Smooth muscle cell (in vitro differentiated cells): ENCODE measurements around the gene ASGR1. TPM values are rescaled to one million over a fixed set of nuclear protein-coding genes. Genes with fewer than 3 reads are reported as not detected.
"Not testable (repeated sequence)": the region's sequence is repeated elsewhere in the genome, so short reads cannot be mapped to it uniquely, and the experiment has no call there.

Source experiments
- DNase-seq: peaks from one replicate; lab custom pipeline; 2025; ENCODE audit not compliant: unreplicated experiment; lab: John Stamatoyannopoulos, UW
- H2AFZ ChIP-seq: fragments of 200-600 bp; sonication (generic); 2 replicates; pipeline ENCODE4 v1.6.0; 2016; ENCODE audit warnings: antibody characterized with exemption, low read depth, mild to moderate bottlenecking
- H3F3A ChIP-seq: fragments of 200-600 bp; sonication (generic); 2 replicates; pipeline ENCODE4 v1.6.0; 2017; ENCODE audit warnings: antibody characterized with exemption, low read depth
- H3K27ac ChIP-seq: fragments of 200-600 bp; sonication (generic); 2 replicates; pipeline ENCODE4 v1.5.1; 2016; ENCODE audit warnings: low read depth, mild to moderate bottlenecking
- H3K27me3 ChIP-seq: fragments of 200-600 bp; sonication (generic); 2 replicates; pipeline ENCODE4 v1.6.1; 2016; ENCODE audit warnings: low read depth, mild to moderate bottlenecking
- H3K36me3 ChIP-seq: fragments of 200-600 bp; sonication (generic); 2 replicates; pipeline ENCODE4 v1.5.1; 2016; ENCODE audit warnings: low read depth
- H3K4me1 ChIP-seq: fragments of 200-600 bp; sonication (generic); 2 replicates; pipeline ENCODE4 v1.5.1; 2016; ENCODE audit warnings: low read depth
- H3K4me2 ChIP-seq: fragments of 200-600 bp; sonication (generic); 2 replicates; pipeline ENCODE4 v1.6.0; 2016; ENCODE audit warnings: mild to moderate bottlenecking
- H3K4me3 ChIP-seq: fragments of 200-600 bp; sonication (generic); 2 replicates; pipeline ENCODE4 v1.5.1; 2016; ENCODE audit warnings: mild to moderate bottlenecking
- H3K79me2 ChIP-seq: fragments of 200-600 bp; sonication (generic); 2 replicates; pipeline ENCODE4 v1.6.0; 2016; ENCODE audit warnings: low read depth, mild to moderate bottlenecking
- H3K9ac ChIP-seq: fragments of 200-600 bp; sonication (generic); 2 replicates; pipeline ENCODE4 v1.6.0; 2016; ENCODE audit warnings: low read depth
- H3K9me3 ChIP-seq: fragments of 200-600 bp; sonication (generic); replicated peaks from 2 replicates; pipeline ENCODE4 v1.5.1; 2016; ENCODE audit warnings: low read depth
- H4K20me1 ChIP-seq: fragments of 200-600 bp; sonication (generic); 2 replicates; pipeline ENCODE4 v1.6.0; 2016; ENCODE audit warnings: low read depth
- WGBS: methylation state at CpG from one replicate; pipeline ENCODE4 v1.1.7; 2016; ENCODE audit warnings: low lambda C conversion rate; 5-methylcytosine and 5-hydroxymethylcytosine counted together
- microRNA counts: library from miRNA; unstranded; fragments of <30 nt; microRNA quantifications from one replicate; lab custom pipeline; 2016
- microRNA-seq: library from miRNA; unstranded; fragments of <30 nt; microRNA quantifications from one replicate; pipeline ENCODE4, GENCODE V29; 2016; ENCODE audit warnings: borderline number of aligned reads
- polyA plus RNA-seq: library from polyadenylated mRNA; unstranded; fragments of >200 nt; fragmentation: Nextera tagmentation; extraction: Ambion mirVana; gene quantifications from 2 replicates; pipeline ENCODE4 v1.2.1, GENCODE V29; 2016
- small RNA-seq: library from RNA; depleted of rRNA; stranded (forward); fragments of <200 nt; gene quantifications from one replicate; pipeline ENCODE3, GENCODE V24; 2014
- total RNA-seq: library from RNA; depleted of rRNA; stranded (reverse); fragments of >200 nt; gene quantifications from 2 replicates; pipeline ENCODE4 v1.2.3, GENCODE V29; 2014
- TF ChIP-seq, protein P1 (sequence below): fragments of 200-600 bp; sonication (generic); IDR thresholded peaks from 2 replicates; pipeline ENCODE4 v1.5.1; 2017; ENCODE audit warnings: borderline replicate concordance, mild to moderate bottlenecking, antibody characterized with exemption; ENCODE audit not compliant: insufficient read depth, poor library complexity, severe bottlenecking

Gene ASGR1
- total and polyA plus RNA-seq, 2 experiments from 2014 or later: 1.2 to 4.2 TPM

DNA sequence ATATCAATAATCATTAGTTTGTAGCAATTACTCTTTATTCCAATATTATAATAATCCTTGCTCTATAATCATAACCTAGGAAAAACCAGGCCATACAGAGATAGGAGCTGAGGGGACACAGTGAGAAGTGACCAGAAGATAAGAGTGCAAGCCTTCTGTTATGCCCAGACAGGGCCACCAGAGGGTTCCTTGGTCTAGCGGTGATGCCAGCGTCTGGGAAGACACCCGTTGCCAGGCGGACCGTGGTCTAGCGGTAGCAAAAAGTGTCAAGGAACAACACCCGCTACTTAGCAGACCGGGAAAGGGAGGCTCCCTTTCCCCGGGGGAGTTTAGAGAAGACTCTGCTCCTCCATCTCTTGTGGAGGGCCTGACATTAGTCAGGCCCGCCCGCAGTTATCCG lies 52.8 kb downstream of the ASGR1 start:
- not testable (repeated sequence) for H3K36me3 ChIP-seq, H3K79me2 ChIP-seq, H3K4me2 ChIP-seq, H3K27me3 ChIP-seq, H2AFZ ChIP-seq, H3K4me3 ChIP-seq, H4K20me1 ChIP-seq, DNase-seq, H3F3A ChIP-seq, H3K9me3 ChIP-seq, H3K9ac ChIP-seq, H3K27ac ChIP-seq, H3K4me1 ChIP-seq
- 85% methylated on average over 12 of the region's 12 CpGs for WGBS

DNA sequence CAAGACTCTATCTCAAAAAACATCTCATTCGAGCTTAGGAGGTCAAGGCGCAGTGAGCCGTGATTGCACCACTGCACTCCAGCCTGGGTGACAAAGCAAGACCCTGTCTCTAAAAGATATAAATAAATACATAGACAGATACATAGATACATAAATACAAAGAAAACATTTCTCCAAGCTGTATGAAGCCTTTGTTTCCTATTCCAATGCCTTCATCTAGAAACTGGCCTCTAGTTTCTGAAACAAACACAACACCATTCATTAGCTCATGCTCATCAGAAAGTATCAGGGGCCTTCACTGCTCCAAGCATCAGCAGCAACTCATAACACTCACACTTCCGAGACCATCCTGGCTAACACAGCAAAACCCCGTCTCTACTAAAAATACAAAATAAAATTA lies 54.2 kb downstream of the ASGR1 start:
- Histone ChIP-seq H3K27me3 (no peaks in the 10 kb centered on the region), H3K79me2 (no peaks in the 10 kb centered on the region), H2AFZ (no peak overlapping the region), H3K4me1 (no peaks in the 10 kb centered on the region), H3K4me3 (no peak overlapping the region), H3K9me3 (no peaks in the 10 kb centered on the region), H3K27ac (no peak overlapping the region), H3F3A (no peaks in the 10 kb centered on the region), H3K36me3 (no peaks in the 10 kb centered on the region), H3K4me2 (no peak overlapping the region), H3K9ac (no peak overlapping the region), H4K20me1 (no peaks in the 10 kb centered on the region)
- DNase-seq: no peak
- TF ChIP-seq, protein P1, sequence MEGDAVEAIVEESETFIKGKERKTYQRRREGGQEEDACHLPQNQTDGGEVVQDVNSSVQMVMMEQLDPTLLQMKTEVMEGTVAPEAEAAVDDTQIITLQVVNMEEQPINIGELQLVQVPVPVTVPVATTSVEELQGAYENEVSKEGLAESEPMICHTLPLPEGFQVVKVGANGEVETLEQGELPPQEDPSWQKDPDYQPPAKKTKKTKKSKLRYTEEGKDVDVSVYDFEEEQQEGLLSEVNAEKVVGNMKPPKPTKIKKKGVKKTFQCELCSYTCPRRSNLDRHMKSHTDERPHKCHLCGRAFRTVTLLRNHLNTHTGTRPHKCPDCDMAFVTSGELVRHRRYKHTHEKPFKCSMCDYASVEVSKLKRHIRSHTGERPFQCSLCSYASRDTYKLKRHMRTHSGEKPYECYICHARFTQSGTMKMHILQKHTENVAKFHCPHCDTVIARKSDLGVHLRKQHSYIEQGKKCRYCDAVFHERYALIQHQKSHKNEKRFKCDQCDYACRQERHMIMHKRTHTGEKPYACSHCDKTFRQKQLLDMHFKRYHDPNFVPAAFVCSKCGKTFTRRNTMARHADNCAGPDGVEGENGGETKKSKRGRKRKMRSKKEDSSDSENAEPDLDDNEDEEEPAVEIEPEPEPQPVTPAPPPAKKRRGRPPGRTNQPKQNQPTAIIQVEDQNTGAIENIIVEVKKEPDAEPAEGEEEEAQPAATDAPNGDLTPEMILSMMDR: no peak
- 93% methylated on average over 5 of the region's 5 CpGs for WGBS

DNA sequence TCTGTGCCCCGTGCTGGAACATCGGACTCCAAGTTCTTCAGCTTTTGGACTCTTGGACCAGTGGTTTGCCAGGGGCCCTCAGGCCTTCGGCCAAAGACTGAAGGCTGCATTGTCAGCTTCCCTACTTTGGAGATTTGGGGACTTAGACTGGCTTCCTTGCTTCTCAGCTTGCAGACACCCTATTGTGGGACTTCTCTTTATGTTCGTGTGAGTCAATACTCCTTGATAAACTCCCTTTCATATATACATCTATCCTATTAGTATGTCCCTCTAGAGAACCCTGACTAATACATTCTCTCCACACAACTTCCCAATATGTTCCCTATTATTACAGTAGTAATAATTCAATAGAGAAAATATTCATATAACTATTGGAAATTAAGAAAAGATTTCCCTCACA lies 55.3 kb downstream of the ASGR1 start:
- Histone ChIP-seq H3K4me2 (no peak overlapping the region), H3K4me1 (no peaks in the 10 kb centered on the region), H4K20me1 (no peaks in the 10 kb centered on the region), H3K9me3 (no peaks in the 10 kb centered on the region), H3K27ac (no peak overlapping the region), H3K27me3 (no peaks in the 10 kb centered on the region), H3K36me3 (no peaks in the 10 kb centered on the region), H3F3A (no peaks in the 10 kb centered on the region), H3K9ac (no peak overlapping the region), H3K4me3 (no peak overlapping the region), H2AFZ (no peak overlapping the region), H3K79me2 (no peaks in the 10 kb centered on the region)
- DNase-seq: no peak
- 89% methylated on average over 4 of the region's 4 CpGs for WGBS
- TF ChIP-seq, protein P1: no peak

MicroRNAs encoded within 50 kb of the gene (microRNA counts, 767-probe panel; counts per million panel counts)
- microRNA hsa-miR-324-3p (lab: Ali Mortazavi, UCI): 183 counts per million
- microRNA hsa-miR-324-5p (lab: Ali Mortazavi, UCI): 6,930 counts per million, percentile 37 among the panel's probes with 10 or more counts

Small RNA genes lying within 50 kb of the gene (microRNA-seq; reads per million reads assigned to microRNA genes)
- gene MIR324: 11,690 reads per million, percentile 95 among the genes with 10 or more reads in this experiment

Small RNA genes lying within 50 kb of the gene (small RNA-seq; reads per million reads assigned to genes)
- gene AC120057.4 (not detected), gene MIR324 (2.0 reads per million, percentile 44 among the genes with 10 or more reads in this experiment)

Other genes starting within 250 kb of the ASGR1 start
- gene ALOX12, start 183.3 kb downstream of the ASGR1 start, total RNA-seq: not detected in 2 replicates
- gene ALOX12, start 183.3 kb downstream of the ASGR1 start, polyA plus RNA-seq: 0.35 and 0.72 TPM in 2 replicates
- gene RNASEK, start 166.7 kb downstream of the ASGR1 start, total RNA-seq: 350 and 356 TPM in 2 replicates
- 718 and 785 TPM in 2 replicates for gene RNASEK, start 166.7 kb downstream of the ASGR1 start, polyA plus RNA-seq
- 0.45 TPM in 1 of 2 replicates, not detected in the other for gene BCL6B, start 156.3 kb downstream of the ASGR1 start, total RNA-seq
- not detected in 2 replicates for gene BCL6B, start 156.3 kb downstream of the ASGR1 start, polyA plus RNA-seq
- gene SLC16A13, start 143.4 kb downstream of the ASGR1 start, total RNA-seq: 2.0 and 2.7 TPM in 2 replicates
- gene SLC16A13, start 143.4 kb downstream of the ASGR1 start, polyA plus RNA-seq: 3.5 TPM in 2 replicates
- gene SLC16A11, start 135.3 kb downstream of the ASGR1 start, total RNA-seq: 0.36 TPM in 1 of 2 replicates, not detected in the other
- 0.65 and 0.80 TPM in 2 replicates for gene SLC16A11, start 135.3 kb downstream of the ASGR1 start, polyA plus RNA-seq
- not detected in 2 replicates for gene CLEC10A, start 99.1 kb downstream of the ASGR1 start, total RNA-seq
- gene CLEC10A, start 99.1 kb downstream of the ASGR1 start, polyA plus RNA-seq: not detected in 2 replicates
- gene ASGR2, start 64.5 kb downstream of the ASGR1 start, total RNA-seq: 0.22 TPM in 1 of 2 replicates, not detected in the other
- gene ASGR2, start 64.5 kb downstream of the ASGR1 start, polyA plus RNA-seq: 0.15 and 0.50 TPM in 2 replicates
- 9.4 and 12.3 TPM in 2 replicates for gene DLG4, start 40.5 kb upstream of the ASGR1 start, total RNA-seq
- 2.3 and 4.2 TPM in 2 replicates for gene DLG4, start 40.5 kb upstream of the ASGR1 start, polyA plus RNA-seq
- gene ACADVL, start 40.6 kb upstream of the ASGR1 start, total RNA-seq: 136 and 185 TPM in 2 replicates
- 331 and 541 TPM in 2 replicates for gene ACADVL, start 40.6 kb upstream of the ASGR1 start, polyA plus RNA-seq
- gene DVL2, start 55.1 kb upstream of the ASGR1 start, total RNA-seq: 26.1 and 31.8 TPM in 2 replicates
- gene DVL2, start 55.1 kb upstream of the ASGR1 start, polyA plus RNA-seq: 46.7 and 49.6 TPM in 2 replicates
- gene PHF23, start 60.1 kb upstream of the ASGR1 start, total RNA-seq: 41.6 and 48.5 TPM in 2 replicates
- 33.8 and 46.5 TPM in 2 replicates for gene PHF23, start 60.1 kb upstream of the ASGR1 start, polyA plus RNA-seq
- gene GABARAP, start 63.1 kb upstream of the ASGR1 start, total RNA-seq: 305 and 363 TPM in 2 replicates
- gene GABARAP, start 63.1 kb upstream of the ASGR1 start, polyA plus RNA-seq: 725 and 735 TPM in 2 replicates
- gene CTDNEP1, start 72.4 kb upstream of the ASGR1 start, total RNA-seq: 46.3 and 57.5 TPM in 2 replicates
- 88.4 and 96.2 TPM in 2 replicates for gene CTDNEP1, start 72.4 kb upstream of the ASGR1 start, polyA plus RNA-seq
- 17.3 and 18.7 TPM in 2 replicates for gene ELP5, start 72.8 kb upstream of the ASGR1 start, total RNA-seq
- gene ELP5, start 72.8 kb upstream of the ASGR1 start, polyA plus RNA-seq: 41.3 and 42.4 TPM in 2 replicates
- gene CLDN7, start 83.1 kb upstream of the ASGR1 start, total RNA-seq: 26.7 and 33.7 TPM in 2 replicates
- gene CLDN7, start 83.1 kb upstream of the ASGR1 start, polyA plus RNA-seq: 25.2 and 102 TPM in 2 replicates
- 0.18 TPM in 1 of 2 replicates, not detected in the other for gene SLC2A4, start 102.3 kb upstream of the ASGR1 start, total RNA-seq
- gene SLC2A4, start 102.3 kb upstream of the ASGR1 start, polyA plus RNA-seq: 0.11 TPM in 1 of 2 replicates, not detected in the other
- 0.09 and 1.3 TPM in 2 replicates for gene YBX2, start 115.3 kb upstream of the ASGR1 start, total RNA-seq
- gene YBX2, start 115.3 kb upstream of the ASGR1 start, polyA plus RNA-seq: 0.58 and 1.1 TPM in 2 replicates
- 260 and 323 TPM in 2 replicates for gene EIF5A, start 128.3 kb upstream of the ASGR1 start, total RNA-seq
- gene EIF5A, start 128.3 kb upstream of the ASGR1 start, polyA plus RNA-seq: 797 and 860 TPM in 2 replicates
- 35.2 and 40.3 TPM in 2 replicates for gene GPS2, start 136.0 kb upstream of the ASGR1 start, total RNA-seq
- 77.0 and 95.5 TPM in 2 replicates for gene GPS2, start 136.0 kb upstream of the ASGR1 start, polyA plus RNA-seq
- gene NEURL4, start 150.0 kb upstream of the ASGR1 start, total RNA-seq: 8.6 and 23.8 TPM in 2 replicates
- gene NEURL4, start 150.0 kb upstream of the ASGR1 start, polyA plus RNA-seq: 5.1 and 9.2 TPM in 2 replicates
- 15.2 TPM in 1 of 2 replicates, not detected in the other for gene ACAP1, start 157.2 kb upstream of the ASGR1 start, total RNA-seq
- 31.6 and 48.1 TPM in 2 replicates for gene ACAP1, start 157.2 kb upstream of the ASGR1 start, polyA plus RNA-seq
- gene KCTD11, start 172.8 kb upstream of the ASGR1 start, total RNA-seq: 34.7 and 37.2 TPM in 2 replicates
- 33.8 and 52.3 TPM in 2 replicates for gene KCTD11, start 172.8 kb upstream of the ASGR1 start, polyA plus RNA-seq
- 0.49 TPM in 1 of 2 replicates, not detected in the other for gene TMEM95, start 175.8 kb upstream of the ASGR1 start, total RNA-seq
- gene TMEM95, start 175.8 kb upstream of the ASGR1 start, polyA plus RNA-seq: 0.34 TPM in 1 of 2 replicates, not detected in the other
- gene TNK1, start 201.7 kb upstream of the ASGR1 start, total RNA-seq: 4.5 and 6.3 TPM in 2 replicates
- gene TNK1, start 201.7 kb upstream of the ASGR1 start, polyA plus RNA-seq: 3.6 and 13.5 TPM in 2 replicates
- 29.3 and 34.7 TPM in 2 replicates for gene PLSCR3, start 215.2 kb upstream of the ASGR1 start, total RNA-seq
- gene PLSCR3, start 215.2 kb upstream of the ASGR1 start, polyA plus RNA-seq: 110 and 122 TPM in 2 replicates
- 75.6 and 133 TPM in 2 replicates for gene TMEM256, start 224.7 kb upstream of the ASGR1 start, total RNA-seq
- 87.9 and 90.6 TPM in 2 replicates for gene TMEM256, start 224.7 kb upstream of the ASGR1 start, polyA plus RNA-seq
- 15.1 and 20.9 TPM in 2 replicates for gene NLGN2, start 228.5 kb upstream of the ASGR1 start, total RNA-seq
- gene NLGN2, start 228.5 kb upstream of the ASGR1 start, polyA plus RNA-seq: 10.8 and 11.9 TPM in 2 replicates
- not detected in 2 replicates for gene SPEM1, start 241.0 kb upstream of the ASGR1 start, total RNA-seq
- gene SPEM1, start 241.0 kb upstream of the ASGR1 start, polyA plus RNA-seq: not detected in 2 replicates
- 0.22 TPM in 1 of 2 replicates, not detected in the other for gene SPEM2, start 246.2 kb upstream of the ASGR1 start, total RNA-seq
- 0.56 and 1.0 TPM in 2 replicates for gene SPEM2, start 246.2 kb upstream of the ASGR1 start, polyA plus RNA-seq
- gene SPEM3, start 249.5 kb upstream of the ASGR1 start, total RNA-seq: not detected in 2 replicates
- gene SPEM3, start 249.5 kb upstream of the ASGR1 start, polyA plus RNA-seq: 0.14 TPM in 1 of 2 replicates, not detected in the other